AG09309 (cell line): ENCODE measurements around the gene CHCHD3.
A peak's percentile ranks its signal among the peaks of the same experiment; 100 is the strongest.
"Not testable (repeated sequence)": the region's sequence is repeated elsewhere in the genome, so short reads cannot be mapped to it uniquely, and the experiment has no call there.

Source experiments
- DNase-seq: peaks from one replicate; pipeline ENCODE4 v3.0.0-alpha.2; 2010; ENCODE audit warnings: low read depth
- H3K4me3 ChIP-seq: 2 replicates; pipeline ENCODE4 v1.5.1; 2011; ENCODE audit warnings: mild to moderate bottlenecking, low read depth, low read length, moderate library complexity; ENCODE audit not compliant: control insufficient read depth
- TF ChIP-seq, protein P1 (sequence below): IDR thresholded peaks from 2 replicates; pipeline ENCODE4 v1.5.1; 2011; ENCODE audit warnings: mild to moderate bottlenecking, low read depth, low read length, inconsistent platforms; ENCODE audit not compliant: insufficient read depth, control insufficient read depth; ENCODE audit errors: missing control alignments

The CHCHD3 gene

GRCh38 chr7:132934017-132934416 is 147.9 kb downstream of the CHCHD3 start:
- DNase-seq = no peak
- H3K4me3 ChIP-seq = no peak overlapping the region
- TF ChIP-seq, protein P1, sequence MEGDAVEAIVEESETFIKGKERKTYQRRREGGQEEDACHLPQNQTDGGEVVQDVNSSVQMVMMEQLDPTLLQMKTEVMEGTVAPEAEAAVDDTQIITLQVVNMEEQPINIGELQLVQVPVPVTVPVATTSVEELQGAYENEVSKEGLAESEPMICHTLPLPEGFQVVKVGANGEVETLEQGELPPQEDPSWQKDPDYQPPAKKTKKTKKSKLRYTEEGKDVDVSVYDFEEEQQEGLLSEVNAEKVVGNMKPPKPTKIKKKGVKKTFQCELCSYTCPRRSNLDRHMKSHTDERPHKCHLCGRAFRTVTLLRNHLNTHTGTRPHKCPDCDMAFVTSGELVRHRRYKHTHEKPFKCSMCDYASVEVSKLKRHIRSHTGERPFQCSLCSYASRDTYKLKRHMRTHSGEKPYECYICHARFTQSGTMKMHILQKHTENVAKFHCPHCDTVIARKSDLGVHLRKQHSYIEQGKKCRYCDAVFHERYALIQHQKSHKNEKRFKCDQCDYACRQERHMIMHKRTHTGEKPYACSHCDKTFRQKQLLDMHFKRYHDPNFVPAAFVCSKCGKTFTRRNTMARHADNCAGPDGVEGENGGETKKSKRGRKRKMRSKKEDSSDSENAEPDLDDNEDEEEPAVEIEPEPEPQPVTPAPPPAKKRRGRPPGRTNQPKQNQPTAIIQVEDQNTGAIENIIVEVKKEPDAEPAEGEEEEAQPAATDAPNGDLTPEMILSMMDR = no peak

GRCh38 chr7:132933072-132933458 is 148.8 kb downstream of the CHCHD3 start:
- H3K4me3 ChIP-seq = no peak overlapping the region
- TF ChIP-seq, protein P1 = no peak
- peak; percentile 39 for DNase-seq

GRCh38 chr7:132932296-132933071 is 149.4 kb downstream of the CHCHD3 start:
- H3K4me3 ChIP-seq = no peak overlapping the region
- no peak for DNase-seq
- TF ChIP-seq, protein P1 = no peak

DNA sequence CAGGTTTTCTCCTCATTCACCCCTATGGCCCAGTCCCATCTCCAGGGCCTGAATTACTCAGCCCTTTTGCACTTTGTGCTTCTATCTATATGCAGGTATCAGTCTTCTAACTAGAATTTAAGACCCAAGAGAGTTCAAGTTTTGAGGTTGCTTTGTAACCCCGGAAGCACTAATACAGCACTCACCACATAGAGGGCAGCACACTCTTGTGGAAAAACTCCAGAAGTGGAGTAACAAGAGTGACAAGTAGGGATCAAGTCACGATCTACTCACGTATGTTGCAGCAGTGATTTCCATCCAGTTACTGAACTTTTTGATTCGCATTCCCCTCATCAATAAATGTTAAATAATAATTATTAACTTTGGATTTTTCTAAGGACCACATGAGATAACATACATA is 151.0 kb downstream of the CHCHD3 start:
- TF ChIP-seq, protein P1 = peak; percentile 10
- no peak overlapping the region for H3K4me3 ChIP-seq
- no peak for DNase-seq

DNA sequence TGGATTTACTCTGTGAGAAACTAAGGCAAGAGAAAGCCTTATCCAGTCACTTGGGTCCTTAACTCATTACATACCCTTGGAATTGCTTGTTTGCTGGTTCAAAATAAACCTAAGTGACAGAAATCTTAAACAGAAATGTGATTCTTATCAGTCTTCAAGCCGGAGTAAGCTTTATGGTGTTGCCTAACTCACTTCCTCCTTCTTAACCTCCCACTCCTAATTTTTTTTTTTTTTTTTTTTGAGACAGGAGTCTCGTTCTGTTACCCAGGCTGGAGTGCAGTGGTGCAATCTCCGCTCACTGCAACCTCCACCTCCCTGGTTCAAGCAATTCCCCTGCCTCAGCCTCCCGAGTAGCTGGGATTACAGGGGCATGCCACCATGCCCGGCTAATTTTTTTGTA is 151.9 kb downstream of the CHCHD3 start:
- not testable (repeated sequence) for H3K4me3 ChIP-seq

GRCh38 chr7:132919771-132920170 is 162.1 kb downstream of the CHCHD3 start:
- TF ChIP-seq, protein P1 = no peak
- no peak for DNase-seq
- no peak overlapping the region for H3K4me3 ChIP-seq

More for the DNA sequence above, 151.9 kb downstream of the CHCHD3 start:
- DNase-seq = not testable (repeated sequence)

DNA sequence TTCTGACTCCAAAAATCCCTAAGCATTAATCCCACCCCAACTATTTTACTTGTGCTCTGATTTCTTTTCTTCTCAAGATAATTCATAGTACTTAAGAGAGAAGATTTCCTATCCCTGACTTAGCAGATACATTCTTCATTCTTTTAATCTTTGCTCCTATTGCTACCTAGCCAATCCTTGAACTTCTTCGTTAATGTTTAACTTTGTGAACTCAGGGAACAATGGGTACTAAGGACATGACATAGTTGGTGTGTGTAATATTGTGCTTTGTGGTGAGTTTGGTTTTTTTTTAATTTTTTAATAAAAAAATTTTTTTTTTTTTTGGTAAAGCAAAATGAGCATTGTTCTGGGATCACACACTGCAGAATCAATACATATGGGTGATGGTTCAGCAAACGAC is 166.2 kb downstream of the CHCHD3 start:
- H3K4me3 ChIP-seq = no peak overlapping the region
- TF ChIP-seq, protein P1 = no peak
- DNase-seq = no peak
